Vagina (tissue), 2 donors: ENCODE data around the gene PDCD1LG2.

Experiments
- POLR2A ChIP-seq, 2 donors: fragments of 450-650 bp; IDR thresholded peaks; one replicate each; pipeline ENCODE4 v1.6.1; 2017; ENCODE audit warnings: antibody characterized with exemption in 2 of 2, mild to moderate bottlenecking in 2 of 2, moderate library complexity in 2 of 2
- TF ChIP-seq, protein P1 (sequence below), 3 experiments: fragments of 450-650 bp in 2 of 3; fragments of 200-600 bp in 1 of 3; sonication (generic) in 1 of 3; IDR thresholded peaks; one replicate each; pipeline ENCODE4 v1.5.1; 2017 to 2019; ENCODE audit warnings: antibody characterized with exemption in 3 of 3, mild to moderate bottlenecking in 2 of 3, moderate library complexity in 2 of 3

- TF ChIP-seq, protein P1, sequence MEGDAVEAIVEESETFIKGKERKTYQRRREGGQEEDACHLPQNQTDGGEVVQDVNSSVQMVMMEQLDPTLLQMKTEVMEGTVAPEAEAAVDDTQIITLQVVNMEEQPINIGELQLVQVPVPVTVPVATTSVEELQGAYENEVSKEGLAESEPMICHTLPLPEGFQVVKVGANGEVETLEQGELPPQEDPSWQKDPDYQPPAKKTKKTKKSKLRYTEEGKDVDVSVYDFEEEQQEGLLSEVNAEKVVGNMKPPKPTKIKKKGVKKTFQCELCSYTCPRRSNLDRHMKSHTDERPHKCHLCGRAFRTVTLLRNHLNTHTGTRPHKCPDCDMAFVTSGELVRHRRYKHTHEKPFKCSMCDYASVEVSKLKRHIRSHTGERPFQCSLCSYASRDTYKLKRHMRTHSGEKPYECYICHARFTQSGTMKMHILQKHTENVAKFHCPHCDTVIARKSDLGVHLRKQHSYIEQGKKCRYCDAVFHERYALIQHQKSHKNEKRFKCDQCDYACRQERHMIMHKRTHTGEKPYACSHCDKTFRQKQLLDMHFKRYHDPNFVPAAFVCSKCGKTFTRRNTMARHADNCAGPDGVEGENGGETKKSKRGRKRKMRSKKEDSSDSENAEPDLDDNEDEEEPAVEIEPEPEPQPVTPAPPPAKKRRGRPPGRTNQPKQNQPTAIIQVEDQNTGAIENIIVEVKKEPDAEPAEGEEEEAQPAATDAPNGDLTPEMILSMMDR (IDR thresholded peaks at IDR 0.05) = no peak
- TF ChIP-seq POLR2A (IDR thresholded peaks at IDR 0.05) = no peak
Measured at GRCh38 chr9:5531101-5531882, 21.0 kb downstream of the PDCD1LG2 start.
